Loucy (cell line): ENCODE results near the gene AHNAK2.

Experiments
- CTCF ChIP-seq: fragments of 200-600 bp; sonication (generic); conservative IDR thresholded peaks from 2 replicates; pipeline ENCODE4 v1.5.1; 2014; ENCODE audit warnings: mild to moderate bottlenecking, antibody characterized with exemption, low read length
- EZH2phosphoT487 ChIP-seq: fragments of 200-600 bp; IDR thresholded peaks from 2 replicates; pipeline ENCODE4 v1.6.1; 2018; ENCODE audit warnings: antibody characterized with exemption, mild to moderate bottlenecking, moderate library complexity, borderline replicate concordance

- no peak for TF ChIP-seq CTCF
- TF ChIP-seq EZH2phosphoT487: no peak
Measured at GRCh38 chr14:104991896-104992230, 13.7 kb upstream of the AHNAK2 start.
